GM21447 (cell line): ENCODE measurements around the gene GEMIN7.
A peak's percentile ranks its signal among the peaks of the same experiment; 100 is the strongest.

Experiments
- ATAC-seq: cut with Tn5 transposase; IDR thresholded peaks from one replicate; pipeline ENCODE4 v1.9.1; 2021; ENCODE audit not compliant: unreplicated experiment

The GEMIN7 gene

GRCh38 chr19:45082170-45082569 lies 3.1 kb downstream of the GEMIN7 start:
- ATAC-seq = no peak

- no peak for ATAC-seq
Observed at GRCh38 chr19:45086480-45086879, 7.4 kb downstream of the GEMIN7 start.

GRCh38 chr19:45087531-45087930 lies 8.5 kb downstream of the GEMIN7 start:
- ATAC-seq = no peak

GRCh38 chr19:45090034-45090433 lies 11.0 kb downstream of the GEMIN7 start:
- no peak for ATAC-seq

GRCh38 chr19:45090606-45091005 lies 11.5 kb downstream of the GEMIN7 start:
- ATAC-seq = no peak

GRCh38 chr19:45091031-45091923 lies 12.2 kb downstream of the GEMIN7 start:
- peak; percentile 65 for ATAC-seq

GRCh38 chr19:45092747-45093678 lies 14.0 kb downstream of the GEMIN7 start, which contains the start of gene PPP1R37:
TSS of gene PPP1R37 (plus strand) at chr19:45093179. CDS start at chr19:45093326, 147 bp downstream.
- peak; percentile 58 for ATAC-seq

GRCh38 chr19:45094137-45094536 lies 15.1 kb downstream of the GEMIN7 start:
- no peak for ATAC-seq

- ATAC-seq = no peak
Observed at GRCh38 chr19:45094707-45095106, 15.6 kb downstream of the GEMIN7 start.

GRCh38 chr19:45095496-45096413 lies 16.7 kb downstream of the GEMIN7 start:
- no peak for ATAC-seq

GRCh38 chr19:45096700-45097099 lies 17.6 kb downstream of the GEMIN7 start:
- ATAC-seq = no peak

GRCh38 chr19:45097450-45097775 lies 18.4 kb downstream of the GEMIN7 start:
- ATAC-seq = no peak

- ATAC-seq = no peak
Observed at GRCh38 chr19:45097776-45098520, 18.9 kb downstream of the GEMIN7 start.

GRCh38 chr19:45098521-45099466 lies 19.7 kb downstream of the GEMIN7 start:
- ATAC-seq = no peak

GRCh38 chr19:45099467-45100191 lies 20.6 kb downstream of the GEMIN7 start:
- ATAC-seq = no peak

GRCh38 chr19:45100201-45100600 lies 21.1 kb downstream of the GEMIN7 start:
- ATAC-seq = no peak

- no peak for ATAC-seq
Observed at GRCh38 chr19:45100846-45101252, 21.8 kb downstream of the GEMIN7 start.

GRCh38 chr19:45101806-45102205 lies 22.7 kb downstream of the GEMIN7 start:
- ATAC-seq = no peak
